Tibial artery (tissue), 4 donors: ENCODE results near the gene EIF4B.

Source experiments
- DNase-seq, 2 donors: peaks; one replicate each; pipeline ENCODE4 v3.0.0-alpha.2; 2019
- H3K27ac ChIP-seq, 2 donors: fragments of 200-600 bp; sonication (generic) in 1 of 2; 1 replicate in 1 of 2; 2 replicates in 1 of 2; pipeline ENCODE4 v1.5.1; 2018 to 2019; ENCODE audit warnings: mild to moderate bottlenecking in 1 of 2
- H3K27me3 ChIP-seq, 2 donors: fragments of 200-600 bp; sonication (generic) in 1 of 2; one replicate each; pipeline versions ENCODE4 v1.5.1 to v1.6.0; 2016 to 2019
- H3K36me3 ChIP-seq, 3 donors: fragments of 200-600 bp; sonication (generic) in 2 of 3; one replicate each; pipeline ENCODE4 v1.5.1; 2016 to 2019; ENCODE audit warnings: mild to moderate bottlenecking in 2 of 3
- H3K4me1 ChIP-seq, 4 donors: fragments of 200-600 bp; sonication (generic) in 2 of 4; 1 replicate in 3 of 4; 2 replicates in 1 of 4; pipeline ENCODE4 v1.5.1; 2016 to 2019
- H3K4me3 ChIP-seq, 2 donors: fragments of 200-600 bp; sonication (generic) in 1 of 2; 1 replicate in 1 of 2; 2 replicates in 1 of 2; pipeline ENCODE4 v1.5.1; 2018 to 2019; ENCODE audit warnings: mild to moderate bottlenecking in 2 of 2
- H3K9me3 ChIP-seq, 3 donors: fragments of 200-600 bp; sonication (generic) in 1 of 3; one replicate each; pipeline ENCODE4 v1.5.1; 2016 to 2019
- intact Hi-C: fragments of 100-400 bp; cut with DNase I; formaldehyde crosslinking; loops from one replicate; pipeline ENCODE4 v1.15.0; 2023; ENCODE audit warnings: low total_unique reads
- TF ChIP-seq, protein P1 (sequence below), 2 experiments: fragments of 200-600 bp in 1 of 2; fragments of 450-650 bp in 1 of 2; IDR thresholded peaks; one replicate each; pipeline ENCODE4 v1.5.1; 2017 to 2019; ENCODE audit warnings: antibody characterized with exemption in 2 of 2, mild to moderate bottlenecking in 1 of 2, moderate library complexity in 1 of 2

The EIF4B gene

DNA sequence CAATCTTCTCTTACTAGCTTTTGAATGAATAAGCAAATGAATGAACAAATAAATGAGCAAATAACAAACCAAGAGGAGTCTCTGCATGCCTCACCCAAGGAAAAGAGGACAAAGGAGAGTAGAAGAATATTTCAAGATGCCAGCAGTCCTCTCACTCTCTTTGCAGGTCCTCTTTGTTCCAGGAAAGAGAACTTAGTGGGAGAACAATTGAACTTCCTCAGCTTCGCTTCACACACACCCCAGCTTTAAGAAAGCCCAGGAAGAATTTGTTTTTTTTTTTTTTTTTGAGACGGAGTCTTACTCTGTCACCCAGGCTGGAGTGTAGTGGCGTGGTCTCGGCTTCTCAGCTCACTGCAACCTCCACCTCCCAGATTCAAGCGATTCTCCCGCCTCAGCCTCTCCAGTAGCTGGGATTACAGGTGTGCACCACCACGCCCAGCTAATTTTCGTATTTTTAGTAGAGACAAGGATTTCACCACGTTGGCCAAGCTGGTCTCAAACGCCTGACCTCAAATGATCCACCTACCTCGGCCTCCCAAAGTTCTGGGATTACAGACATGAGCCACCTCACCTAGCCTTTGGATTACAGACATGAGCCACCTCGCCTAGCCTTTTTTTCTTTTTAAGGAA, 37.0 kb upstream of the EIF4B start:
- Histone ChIP-seq H3K4me1 (peaks cover 0 to 9% (median 4%) of the 10 kb centered on the region in 4 donors), H3K4me3 (no peak overlapping the region), H3K9me3 (no peaks in the 10 kb centered on the region), H3K27ac (no peak overlapping the region), H3K27me3 (peaks cover 0 to 24% of the 10 kb centered on the region in 2 donors), H3K36me3 (no peaks in the 10 kb centered on the region)
- intact Hi-C loops: loop anchor here (10.0 kb wide), 1 partner anchor 374 kb away; no protein-coding TSS in a partner anchor
- TF ChIP-seq, protein P1, sequence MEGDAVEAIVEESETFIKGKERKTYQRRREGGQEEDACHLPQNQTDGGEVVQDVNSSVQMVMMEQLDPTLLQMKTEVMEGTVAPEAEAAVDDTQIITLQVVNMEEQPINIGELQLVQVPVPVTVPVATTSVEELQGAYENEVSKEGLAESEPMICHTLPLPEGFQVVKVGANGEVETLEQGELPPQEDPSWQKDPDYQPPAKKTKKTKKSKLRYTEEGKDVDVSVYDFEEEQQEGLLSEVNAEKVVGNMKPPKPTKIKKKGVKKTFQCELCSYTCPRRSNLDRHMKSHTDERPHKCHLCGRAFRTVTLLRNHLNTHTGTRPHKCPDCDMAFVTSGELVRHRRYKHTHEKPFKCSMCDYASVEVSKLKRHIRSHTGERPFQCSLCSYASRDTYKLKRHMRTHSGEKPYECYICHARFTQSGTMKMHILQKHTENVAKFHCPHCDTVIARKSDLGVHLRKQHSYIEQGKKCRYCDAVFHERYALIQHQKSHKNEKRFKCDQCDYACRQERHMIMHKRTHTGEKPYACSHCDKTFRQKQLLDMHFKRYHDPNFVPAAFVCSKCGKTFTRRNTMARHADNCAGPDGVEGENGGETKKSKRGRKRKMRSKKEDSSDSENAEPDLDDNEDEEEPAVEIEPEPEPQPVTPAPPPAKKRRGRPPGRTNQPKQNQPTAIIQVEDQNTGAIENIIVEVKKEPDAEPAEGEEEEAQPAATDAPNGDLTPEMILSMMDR (IDR thresholded peaks at IDR 0.05): no peak
- no peak for DNase-seq

DNA sequence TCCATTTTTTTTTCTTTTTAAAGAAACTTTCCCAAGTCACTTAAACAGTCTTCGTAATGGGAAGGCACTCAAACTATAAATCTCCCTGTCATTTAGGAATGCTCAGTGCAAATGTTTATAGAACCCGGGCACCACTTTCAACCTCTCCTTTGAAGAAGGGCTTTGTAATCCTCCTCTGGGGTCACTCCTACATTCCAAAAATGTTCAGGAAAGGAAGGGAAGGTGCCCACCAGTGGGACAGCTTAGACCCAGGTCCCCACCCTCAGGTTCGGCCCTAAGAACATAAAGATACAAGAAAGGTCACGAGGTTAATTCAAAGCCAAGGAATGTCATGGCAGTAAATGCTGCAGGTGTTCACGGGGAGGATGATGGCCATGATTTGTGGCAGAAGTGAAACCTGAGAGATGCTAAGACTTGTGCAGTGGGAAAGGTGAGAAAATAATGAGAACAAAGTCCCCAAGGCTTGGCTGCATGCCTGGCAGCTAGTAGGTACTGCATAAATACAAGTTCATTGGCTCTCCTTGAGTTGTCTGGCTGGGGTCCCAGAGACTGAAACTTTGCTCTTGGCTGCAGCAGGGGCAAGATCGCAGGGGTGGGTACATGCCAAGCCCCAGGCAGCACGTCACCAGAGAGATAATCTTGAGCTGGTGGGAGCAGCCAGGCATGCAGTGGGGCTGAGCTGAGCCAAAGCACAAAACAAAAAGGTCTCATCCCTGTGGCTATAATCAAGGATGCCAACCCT, 36.3 kb upstream of the EIF4B start:
- intact Hi-C loops: loop anchor here (10.0 kb wide), 3 partner anchors 375 to 595 kb away; partner anchors contain the start of gene KRT74
- Histone ChIP-seq H3K4me1 (peaks cover 0 to 16% (median 9%) of the 10 kb centered on the region in 4 donors), H3K27ac (no peak overlapping the region), H3K27me3 (peaks cover 0 to 16% of the 10 kb centered on the region in 2 donors), H3K36me3 (no peaks in the 10 kb centered on the region), H3K4me3 (no peak overlapping the region), H3K9me3 (no peaks in the 10 kb centered on the region)
- DNase-seq: no peak
- TF ChIP-seq, protein P1 (IDR thresholded peaks at IDR 0.05): no peak

DNA sequence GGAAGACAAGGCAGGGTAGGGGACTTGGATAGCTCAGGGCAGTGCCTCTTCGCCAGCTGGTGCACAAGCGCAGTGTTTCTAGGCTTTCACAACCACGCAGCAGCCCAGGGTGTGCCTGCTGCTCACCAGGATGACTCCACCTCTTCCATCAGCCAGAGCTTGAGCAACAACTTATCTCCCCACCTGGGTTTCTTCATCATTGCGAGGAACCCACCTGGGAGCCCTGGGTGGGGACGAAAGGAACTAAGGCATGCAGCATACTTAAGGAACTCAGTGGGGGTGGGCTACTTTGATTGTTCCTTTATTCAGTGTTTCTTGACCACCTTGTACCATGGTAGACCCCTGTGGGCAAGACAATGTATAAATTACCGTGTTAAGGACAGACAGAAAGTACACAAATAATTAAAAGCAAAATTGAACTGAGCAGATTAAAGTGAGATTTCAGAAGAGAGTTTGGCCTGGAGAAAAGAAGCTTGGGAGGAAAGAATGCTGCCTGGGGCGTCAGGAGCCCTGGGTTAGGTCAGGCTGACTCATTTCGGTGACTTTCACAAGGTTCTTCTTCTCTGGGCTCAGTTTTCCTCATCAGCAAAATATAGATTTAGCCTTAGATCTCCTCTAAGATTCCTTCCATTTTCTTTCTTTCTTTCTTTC, 34.5 kb upstream of the EIF4B start:
- peaks cover 0 to 17% (median 11%) of the 10 kb centered on the region in 4 donors for H3K4me1 ChIP-seq
- no peaks in the 10 kb centered on the region for H3K9me3 ChIP-seq
- no peak overlapping the region for H3K27ac ChIP-seq
- DNase-seq: no peak
- intact Hi-C loops: loop anchor here (10.0 kb wide), 2 partner anchors 397 to 597 kb away; partner anchors contain the start of gene KRT74
- H3K27me3 ChIP-seq: peaks cover 0 to 3% of the 10 kb centered on the region in 2 donors
- H3K36me3 ChIP-seq: no peaks in the 10 kb centered on the region
- H3K4me3 ChIP-seq: no peak overlapping the region
- TF ChIP-seq, protein P1 (IDR thresholded peaks at IDR 0.05): no peak

DNA sequence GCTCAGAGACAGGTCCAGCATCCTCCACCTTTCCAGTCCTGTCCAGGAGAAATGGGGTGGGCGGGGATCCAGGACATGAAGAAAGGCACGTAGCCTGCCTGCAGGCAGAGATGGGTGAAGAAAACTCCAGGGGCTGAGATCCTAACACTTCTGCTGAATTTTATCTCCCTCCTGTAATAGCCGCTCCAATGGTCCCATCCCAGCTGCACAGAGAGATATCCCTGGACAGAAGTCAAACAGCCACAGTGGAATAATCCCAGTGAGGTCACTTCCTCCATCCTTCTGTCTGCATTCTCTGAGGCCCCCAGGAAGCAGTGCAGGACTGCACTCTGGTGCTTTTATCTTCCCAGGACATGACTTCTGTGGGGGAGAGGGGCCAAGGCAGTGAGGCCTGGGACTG, 31.1 kb upstream of the EIF4B start:
- Histone ChIP-seq H3K27ac (no peak overlapping the region), H3K36me3 (no peaks in the 10 kb centered on the region), H3K27me3 (peaks cover 0 to 3% of the 10 kb centered on the region in 2 donors), H3K4me3 (no peak overlapping the region), H3K9me3 (no peaks in the 10 kb centered on the region), H3K4me1 (peaks cover 0 to 17% (median 11%) of the 10 kb centered on the region in 4 donors)
- intact Hi-C loops: loop anchor here (10.0 kb wide), 2 partner anchors 400 to 600 kb away; partner anchors contain the start of gene KRT74
- no peak for DNase-seq
- TF ChIP-seq, protein P1 (IDR thresholded peaks at IDR 0.05): no peak

- no peaks in the 10 kb centered on the region for H3K9me3 ChIP-seq
- H3K4me3 ChIP-seq: no peak overlapping the region
- intact Hi-C loops: loop anchor here (10.0 kb wide), 2 partner anchors 401 to 601 kb away; partner anchors contain the start of gene KRT74
- TF ChIP-seq, protein P1 (IDR thresholded peaks at IDR 0.05): no peak
- H3K36me3 ChIP-seq: no peaks in the 10 kb centered on the region
- H3K4me1 ChIP-seq: peaks cover 0 to 17% (median 11%) of the 10 kb centered on the region in 4 donors
- no peak for DNase-seq
- H3K27ac ChIP-seq: no peak overlapping the region
- H3K27me3 ChIP-seq: peaks cover 0 to 3% of the 10 kb centered on the region in 2 donors
Measured at GRCh38 chr12:52975820-52976573, 30.3 kb upstream of the EIF4B start.
